ENCODE measurements around the gene MITF. TPM values are rescaled to one million over a fixed set of nuclear protein-coding genes. Genes with fewer than 3 reads are reported as not detected.

Gene MITF
- total RNA-seq, 1 donor from 2014 or later, result 19.4 TPM

GRCh38 chr3:69718866-69719586 lies 20.2 kb upstream of the MITF start:
- no peak for TF ChIP-seq CTCF (IDR thresholded peaks at IDR 0.05; ENCODE audit: unreplicated experiment)
- H3K9me3 Mint-ChIP-seq (ENCODE audit: low read depth), result no peaks in the 10 kb centered on the region
- no peak for DNase-seq (ENCODE audit: low spot score, unreplicated experiment)
- H3K27me3 Mint-ChIP-seq, result no peaks in the 10 kb centered on the region
- H3K27ac Mint-ChIP-seq, result no peak overlapping the region
- H3K36me3 Mint-ChIP-seq (ENCODE audit: insufficient read depth), result no peaks in the 10 kb centered on the region
- no peak overlapping the region for H3K4me3 Mint-ChIP-seq (ENCODE audit: low read depth)
- H3K4me1 Mint-ChIP-seq (ENCODE audit: low read depth), result no peaks in the 10 kb centered on the region

- no peaks in the 10 kb centered on the region for H3K4me1 Mint-ChIP-seq (ENCODE audit: low read depth)
- no peak overlapping the region for H3K4me3 Mint-ChIP-seq (ENCODE audit: low read depth)
- no peaks in the 10 kb centered on the region for H3K9me3 Mint-ChIP-seq (ENCODE audit: low read depth)
- no peak overlapping the region for H3K27ac Mint-ChIP-seq
- H3K27me3 Mint-ChIP-seq, result no peaks in the 10 kb centered on the region
- H3K36me3 Mint-ChIP-seq (ENCODE audit: insufficient read depth), result no peaks in the 10 kb centered on the region
- no peak for TF ChIP-seq CTCF (IDR thresholded peaks at IDR 0.05; ENCODE audit: unreplicated experiment)
- DNase-seq (ENCODE audit: low spot score, unreplicated experiment), result no peak
Measured at GRCh38 chr3:69719587-69720122, 19.6 kb upstream of the MITF start.

- H3K27me3 Mint-ChIP-seq, result no peaks in the 10 kb centered on the region
- TF ChIP-seq CTCF (IDR thresholded peaks at IDR 0.05; ENCODE audit: unreplicated experiment), result no peak
- H3K27ac Mint-ChIP-seq, result no peak overlapping the region
- peaks cover 1% of the 10 kb centered on the region for H3K4me1 Mint-ChIP-seq (ENCODE audit: low read depth)
- no peak overlapping the region for H3K4me3 Mint-ChIP-seq (ENCODE audit: low read depth)
- H3K36me3 Mint-ChIP-seq (ENCODE audit: insufficient read depth), result no peaks in the 10 kb centered on the region
- no peaks in the 10 kb centered on the region for H3K9me3 Mint-ChIP-seq (ENCODE audit: low read depth)
- no peak for DNase-seq (ENCODE audit: low spot score, unreplicated experiment)
Measured at GRCh38 chr3:69720824-69721223, 18.4 kb upstream of the MITF start.

GRCh38 chr3:69723389-69723788 lies 15.9 kb upstream of the MITF start:
- Mint-ChIP-seq H3K27ac (no peak overlapping the region), H3K27me3 (no peaks in the 10 kb centered on the region), H3K4me1 (ENCODE audit: low read depth) (peaks cover 1% of the 10 kb centered on the region), H3K36me3 (ENCODE audit: insufficient read depth) (no peaks in the 10 kb centered on the region), H3K9me3 (ENCODE audit: low read depth) (no peaks in the 10 kb centered on the region), H3K4me3 (ENCODE audit: low read depth) (no peak overlapping the region)
- no peak for DNase-seq (ENCODE audit: low spot score, unreplicated experiment)
- TF ChIP-seq CTCF (IDR thresholded peaks at IDR 0.05; ENCODE audit: unreplicated experiment), result no peak

GRCh38 chr3:69724722-69725435 lies 14.4 kb upstream of the MITF start:
- TF ChIP-seq CTCF (IDR thresholded peaks at IDR 0.05; ENCODE audit: unreplicated experiment), result no peak
- DNase-seq (ENCODE audit: low spot score, unreplicated experiment), result no peak
- no peak overlapping the region for H3K4me3 Mint-ChIP-seq (ENCODE audit: low read depth)
- H3K27me3 Mint-ChIP-seq, result no peaks in the 10 kb centered on the region
- H3K27ac Mint-ChIP-seq, result no peak overlapping the region
- no peaks in the 10 kb centered on the region for H3K36me3 Mint-ChIP-seq (ENCODE audit: insufficient read depth)
- peaks cover 1% of the 10 kb centered on the region for H3K4me1 Mint-ChIP-seq (ENCODE audit: low read depth)
- H3K9me3 Mint-ChIP-seq (ENCODE audit: low read depth), result no peaks in the 10 kb centered on the region

Data from progenitor cell of endocrine pancreas (in vitro differentiated cells).